GM10266 (cell line): ENCODE results near the gene KLK7.
"Not testable (repeated sequence)": the region's sequence is repeated elsewhere in the genome, so short reads cannot be mapped to it uniquely, and the experiment has no call there.

Experiments
- DNase-seq: peaks from one replicate; pipeline ENCODE4 v3.0.0; 2012; ENCODE audit errors: extremely low spot score
- CTCF ChIP-seq: IDR thresholded peaks from 2 replicates; pipeline ENCODE4 v1.5.1; 2012; ENCODE audit warnings: mild to moderate bottlenecking, low read depth; ENCODE audit not compliant: control insufficient read depth, insufficient read depth; ENCODE audit errors: missing control alignments

The KLK7 gene

GRCh38 chr19:50978772-50979390 lies 4.8 kb downstream of the KLK7 start:
- no peak for TF ChIP-seq CTCF
- DNase-seq, result no peak

- no peak for DNase-seq
- TF ChIP-seq CTCF, result no peak
Observed at GRCh38 chr19:50977626-50978025, 6.1 kb downstream of the KLK7 start.

- no peak for TF ChIP-seq CTCF
- no peak for DNase-seq
Observed at GRCh38 chr19:50975766-50976165, 8.0 kb downstream of the KLK7 start.

DNA sequence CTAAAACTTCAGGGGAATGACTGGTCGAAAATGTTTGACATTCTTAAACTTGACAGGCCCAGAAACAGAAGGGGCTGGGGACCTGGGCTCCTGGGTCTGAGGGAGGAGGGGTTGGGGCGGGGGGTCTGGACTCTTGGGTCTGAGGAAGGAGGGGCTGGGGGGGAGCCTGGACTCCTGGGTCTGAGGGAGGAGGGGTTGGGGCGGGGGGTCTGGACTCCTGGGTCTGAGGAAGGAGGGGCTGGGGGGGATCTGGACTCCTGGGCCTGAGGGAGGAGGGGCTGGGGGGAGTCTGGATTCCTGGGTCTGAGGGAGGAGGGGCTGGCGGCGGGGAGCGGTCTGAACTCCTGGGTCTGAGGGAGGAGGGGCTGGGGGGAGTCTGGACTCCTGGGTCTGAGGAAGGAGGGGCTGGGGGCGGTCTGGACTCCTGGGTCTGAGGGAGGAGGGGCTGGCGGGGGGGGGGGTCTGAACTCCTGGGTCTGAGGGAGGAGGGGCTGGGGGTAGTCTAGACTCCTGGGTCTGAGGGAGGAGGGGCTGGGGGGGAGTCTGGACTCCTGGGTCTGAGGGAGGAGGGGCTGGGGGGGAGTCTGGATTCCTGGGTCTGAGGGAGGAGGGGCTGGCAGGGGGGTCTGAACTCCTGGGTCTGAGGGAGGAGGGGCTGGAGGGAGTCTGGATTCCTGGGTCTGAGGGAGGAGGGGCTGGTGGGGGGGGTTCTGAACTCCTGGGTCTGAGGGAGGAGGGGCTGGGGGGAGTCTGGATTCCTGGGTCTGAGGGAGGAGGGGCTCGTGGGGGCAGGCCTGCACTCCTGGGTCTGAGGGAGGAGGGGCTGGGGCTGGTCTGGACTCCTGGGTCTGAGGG lies 8.8 kb downstream of the KLK7 start:
- DNase-seq, result no peak
- no peak for TF ChIP-seq CTCF

DNA sequence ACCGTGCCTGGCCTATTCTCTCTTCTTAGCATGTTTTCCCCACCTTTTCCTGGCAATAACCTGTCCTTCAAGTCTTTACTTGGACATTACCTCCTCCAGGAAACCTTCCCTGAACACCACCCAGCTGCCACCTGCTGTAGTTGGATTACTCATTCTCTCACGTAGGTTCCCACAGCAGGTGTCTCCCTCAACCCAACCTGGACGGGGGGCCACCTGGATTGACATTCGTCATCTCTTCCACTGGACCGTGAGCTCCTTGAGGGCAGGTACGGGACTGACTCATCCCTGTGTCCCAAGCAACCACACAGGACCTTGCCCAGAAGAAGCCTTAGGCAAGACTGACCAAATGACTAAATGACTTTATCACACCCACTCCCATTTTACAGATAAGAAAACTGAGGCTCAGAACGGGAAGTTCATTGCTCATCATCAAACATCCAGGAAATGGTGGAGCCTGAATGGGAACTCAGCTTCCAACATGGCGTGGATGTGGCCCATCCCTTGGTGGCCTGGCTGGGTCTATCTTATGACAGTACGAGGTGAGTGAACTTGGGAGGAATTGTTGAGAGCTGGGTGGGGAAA lies 10.8 kb downstream of the KLK7 start:
- TF ChIP-seq CTCF, result no peak
- DNase-seq, result no peak

GRCh38 chr19:50969810-50970209 lies 13.9 kb downstream of the KLK7 start:
- DNase-seq, result not testable (repeated sequence)

DNA sequence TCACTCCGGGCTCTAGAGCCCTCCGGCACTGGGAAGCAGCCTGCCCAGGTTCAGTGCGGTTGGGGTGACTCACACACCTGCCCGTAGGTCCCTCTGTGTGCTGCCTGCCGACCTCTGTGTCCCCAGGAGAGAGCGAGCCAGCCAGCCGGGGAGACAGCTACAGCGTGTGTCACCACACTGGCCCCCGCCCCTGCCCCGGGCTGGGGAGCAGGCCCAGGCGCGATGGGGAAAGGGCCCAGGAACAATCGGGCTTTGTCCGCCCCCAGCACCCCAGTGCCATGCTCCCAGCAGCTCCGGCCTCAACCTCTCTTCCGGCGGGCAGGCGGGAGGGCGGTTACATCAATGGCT lies 14.3 kb downstream of the KLK7 start, which contains the start of gene KLK6:
Gene KLK6, minus strand, starts transcription at position 179 of the 348 bp plus-strand sequence. CDS start 1,487 bp downstream, outside the sequence.
- DNase-seq, result no peak
- TF ChIP-seq CTCF, result no peak
